GM18511 (cell line): ENCODE data around the gene SKP1.

ENCODE experiments used
- ATAC-seq: cut with Tn5 transposase; IDR thresholded peaks from one replicate; pipeline ENCODE4 v1.9.1; 2021; ENCODE audit warnings: mild to moderate bottlenecking, moderate library complexity; ENCODE audit not compliant: unreplicated experiment

Gene SKP1

DNA sequence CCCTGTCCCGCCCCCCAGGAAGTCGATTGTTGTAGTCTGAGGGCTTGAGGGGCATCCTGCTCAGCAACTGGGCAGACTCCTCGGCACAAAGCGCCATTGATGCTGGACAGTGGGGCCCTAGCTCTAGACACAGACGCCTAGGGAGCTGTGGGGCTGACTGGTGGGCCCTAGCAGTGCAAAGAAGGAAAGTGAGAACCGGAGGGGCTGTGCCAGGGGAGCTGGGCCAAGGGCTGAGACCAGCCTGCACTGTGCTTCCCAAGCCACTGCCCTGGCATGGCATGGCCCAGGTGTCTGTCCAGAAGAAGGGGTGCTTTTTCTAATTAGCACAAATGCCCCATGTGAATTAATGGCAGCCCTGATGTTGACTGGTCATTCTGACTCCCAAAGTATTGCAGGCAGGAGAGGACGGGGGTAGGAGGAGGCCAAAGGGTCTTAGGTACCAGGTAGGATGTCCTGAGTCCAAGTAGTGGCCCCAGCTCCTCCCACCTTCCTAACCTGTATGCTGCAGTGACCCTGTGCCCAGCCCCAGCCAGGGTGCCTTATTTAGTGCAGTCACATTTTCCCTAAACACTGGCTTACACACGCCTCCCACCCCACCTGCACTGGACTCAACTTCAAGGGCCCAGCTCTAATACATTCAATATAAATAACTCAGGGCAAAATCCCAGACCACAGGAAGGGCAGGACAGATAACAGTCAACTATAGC lies 46.4 kb downstream of the SKP1 start:
- no peak for ATAC-seq

GRCh38 chr5:134129411-134130238 lies 47.1 kb downstream of the SKP1 start:
- ATAC-seq, result no peak

DNA sequence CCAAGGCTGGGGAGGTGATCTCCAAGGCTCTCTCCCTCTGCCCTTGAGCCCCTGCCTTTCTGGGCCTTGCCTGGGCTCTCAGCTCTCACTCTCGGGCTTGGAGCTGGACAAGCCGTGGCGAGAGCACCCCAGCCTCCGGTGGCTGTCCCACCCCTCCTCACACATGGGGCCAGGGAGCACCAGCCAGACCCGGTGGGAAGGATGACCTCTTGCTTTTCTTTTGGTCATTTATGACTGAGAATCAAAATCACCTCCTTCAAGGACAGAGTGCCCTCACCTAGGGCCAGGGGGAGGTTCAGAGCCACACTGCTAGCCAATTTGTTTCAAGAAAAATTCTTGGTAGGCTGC lies 48.1 kb downstream of the SKP1 start:
- ATAC-seq, result no peak

GRCh38 chr5:134127988-134128647 lies 48.6 kb downstream of the SKP1 start:
- no peak for ATAC-seq

DNA sequence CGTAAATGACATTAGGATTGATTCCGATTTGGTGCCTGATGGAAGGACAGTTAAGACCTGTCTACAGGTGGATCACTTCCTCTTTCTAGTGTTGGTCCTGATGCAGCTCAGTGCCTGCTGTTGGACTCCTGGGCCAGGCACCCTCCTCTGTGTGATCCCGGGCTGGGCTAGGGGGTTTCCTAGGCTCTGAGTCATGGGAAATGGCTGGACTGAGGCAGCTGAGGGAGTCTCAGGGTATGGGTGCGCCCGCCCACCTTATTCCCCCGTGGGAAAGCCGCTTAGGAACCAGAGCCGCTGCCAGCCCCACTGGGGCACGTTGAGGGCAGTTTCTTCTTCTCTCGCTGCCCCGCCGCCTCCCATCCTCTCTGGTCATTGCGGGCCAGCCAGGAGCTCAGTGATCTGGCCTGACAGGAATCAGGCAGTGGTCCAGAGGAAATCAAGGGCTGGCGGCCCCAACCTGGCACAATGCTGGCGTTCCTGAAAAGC lies 49.3 kb downstream of the SKP1 start:
- ATAC-seq, result peak; percentile 62

DNA sequence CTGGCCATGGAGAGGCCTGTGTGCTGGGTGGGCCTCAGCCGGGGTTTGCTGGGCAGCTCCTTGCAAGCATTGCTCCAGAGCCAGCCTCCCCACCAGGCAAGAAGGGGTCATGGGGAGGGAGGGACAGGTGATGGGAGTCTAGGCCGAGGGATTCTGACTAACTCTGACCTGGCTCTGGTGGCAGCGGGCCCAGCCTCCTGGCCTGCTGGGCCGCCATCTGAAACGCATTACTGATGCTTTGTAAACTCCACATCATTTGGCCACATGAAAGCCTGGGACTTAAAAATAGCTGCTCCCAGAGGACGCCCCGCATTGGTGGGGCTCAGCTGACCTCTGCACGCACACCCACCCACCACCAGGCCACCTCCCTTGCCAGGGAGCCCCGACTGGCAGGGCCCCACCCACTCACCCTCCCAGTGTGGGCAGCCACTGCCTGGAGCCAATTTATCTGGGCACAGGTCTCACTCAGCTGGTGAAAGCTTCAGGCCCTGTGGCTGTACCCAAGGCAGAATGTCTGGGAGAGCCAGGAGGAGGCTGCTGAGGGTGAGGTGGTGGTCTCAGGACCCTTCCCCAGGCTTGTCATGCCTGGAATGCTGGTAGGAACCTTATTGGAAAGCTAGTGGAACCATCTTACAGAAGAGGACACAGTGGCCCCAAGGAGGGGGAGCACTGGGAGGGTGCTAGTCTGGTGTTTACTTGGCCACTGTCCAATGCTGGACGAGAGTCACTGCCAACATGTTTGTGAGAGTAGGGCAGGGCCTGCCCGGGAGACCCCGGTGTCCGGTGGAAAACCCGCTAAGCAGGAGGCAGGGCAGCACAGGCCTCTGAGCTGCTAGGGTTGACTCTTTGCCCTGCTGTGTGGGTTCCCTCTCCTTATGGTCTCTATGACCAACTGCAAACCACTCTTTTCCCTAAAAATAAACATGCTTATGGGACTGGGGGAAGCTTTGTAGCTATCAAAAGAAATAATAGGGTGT lies 51.4 kb downstream of the SKP1 start:
- ATAC-seq, result no peak

- no peak for ATAC-seq
Observed at GRCh38 chr5:134124289-134125038, 52.3 kb downstream of the SKP1 start.

GRCh38 chr5:134123360-134123759 lies 53.4 kb downstream of the SKP1 start:
- no peak for ATAC-seq

DNA sequence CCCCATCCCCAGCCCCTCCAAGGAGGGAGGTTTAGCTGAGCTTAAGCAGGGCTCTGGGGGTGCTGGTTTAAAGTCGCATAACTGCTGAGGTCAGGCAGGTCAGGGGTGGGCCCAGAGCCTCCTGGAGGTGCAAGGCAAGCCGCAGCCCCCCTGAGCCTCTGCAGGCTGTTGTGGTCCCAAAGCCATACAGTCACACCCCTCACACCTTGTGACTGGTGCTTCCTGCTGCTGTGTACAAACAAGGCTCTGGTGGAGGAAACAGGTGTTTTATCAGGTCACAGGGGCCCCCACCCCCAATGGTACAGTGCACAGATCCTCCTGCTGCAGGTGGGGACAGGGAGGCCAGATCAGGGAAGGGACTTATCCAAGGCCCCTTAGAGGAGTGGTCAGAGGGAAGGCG lies 54.2 kb downstream of the SKP1 start:
- ATAC-seq, result no peak

DNA sequence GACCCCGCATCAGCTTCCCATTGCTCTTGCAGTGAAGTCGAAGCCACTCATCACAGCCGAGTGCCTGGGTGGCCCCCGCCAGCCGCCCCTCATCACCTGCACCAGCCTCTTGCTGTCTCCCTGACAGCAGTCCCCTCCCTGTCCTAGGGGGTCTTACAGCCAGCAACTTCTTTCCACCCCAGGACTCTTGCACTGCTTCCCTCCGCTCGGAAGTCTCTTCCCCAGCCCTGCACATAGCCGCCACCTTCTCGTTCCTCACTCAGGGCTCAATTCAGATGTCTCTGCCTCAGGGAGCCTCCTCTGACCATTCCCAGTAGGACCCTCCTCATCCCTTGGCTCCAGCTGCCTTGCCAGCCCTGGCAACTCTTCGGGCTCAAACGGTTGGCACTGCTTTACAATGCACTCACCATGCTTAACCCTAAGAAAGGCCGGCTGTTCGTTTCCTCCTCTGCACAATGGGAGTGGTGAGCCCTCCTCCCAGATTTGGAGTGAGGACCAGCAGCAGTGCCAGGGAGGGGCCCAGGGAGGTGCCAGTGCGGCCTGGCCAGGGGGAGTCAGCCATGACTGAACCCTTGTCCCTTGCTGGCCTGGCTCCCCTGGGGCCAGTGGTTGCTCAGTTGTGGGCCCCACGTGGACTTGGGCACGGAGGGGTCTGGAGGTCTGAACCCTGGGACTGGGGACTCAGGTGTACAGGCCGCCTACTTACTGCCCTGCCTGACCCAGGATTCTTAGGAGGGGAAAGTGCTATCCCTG lies 56.2 kb downstream of the SKP1 start:
- ATAC-seq, result no peak

- no peak for ATAC-seq
Observed at GRCh38 chr5:134119720-134120119, 57.0 kb downstream of the SKP1 start.

DNA sequence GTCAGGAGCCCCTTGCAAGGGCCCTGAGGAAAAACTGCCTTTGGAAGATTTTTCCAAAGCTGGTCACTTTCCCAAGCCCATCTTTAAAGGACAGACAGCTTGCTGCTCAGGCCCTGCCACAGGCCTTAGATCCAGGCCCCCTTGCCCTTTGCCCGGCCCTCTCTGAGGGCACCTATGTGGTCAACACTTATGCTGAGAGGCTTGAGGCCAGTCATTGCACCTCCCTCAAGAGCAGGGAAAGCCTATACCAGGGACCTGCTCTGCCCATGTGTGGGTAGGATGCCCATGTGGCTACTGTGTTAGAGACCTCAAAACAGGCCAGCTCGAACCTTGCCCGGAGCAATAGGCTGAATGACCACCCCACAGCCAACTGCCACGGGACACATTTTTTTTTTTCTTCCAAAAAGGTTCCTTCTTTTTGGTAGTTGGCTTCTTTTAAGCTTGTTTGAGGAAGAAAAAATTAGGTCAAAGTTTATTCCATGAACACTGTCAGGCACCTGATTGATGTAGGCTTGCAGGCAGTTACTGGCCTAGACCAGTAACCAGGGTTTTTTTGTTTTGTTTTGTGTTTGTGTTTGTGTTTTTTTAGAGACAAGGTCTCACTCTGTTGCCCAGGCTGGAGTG lies 58.4 kb downstream of the SKP1 start:
- no peak for ATAC-seq

DNA sequence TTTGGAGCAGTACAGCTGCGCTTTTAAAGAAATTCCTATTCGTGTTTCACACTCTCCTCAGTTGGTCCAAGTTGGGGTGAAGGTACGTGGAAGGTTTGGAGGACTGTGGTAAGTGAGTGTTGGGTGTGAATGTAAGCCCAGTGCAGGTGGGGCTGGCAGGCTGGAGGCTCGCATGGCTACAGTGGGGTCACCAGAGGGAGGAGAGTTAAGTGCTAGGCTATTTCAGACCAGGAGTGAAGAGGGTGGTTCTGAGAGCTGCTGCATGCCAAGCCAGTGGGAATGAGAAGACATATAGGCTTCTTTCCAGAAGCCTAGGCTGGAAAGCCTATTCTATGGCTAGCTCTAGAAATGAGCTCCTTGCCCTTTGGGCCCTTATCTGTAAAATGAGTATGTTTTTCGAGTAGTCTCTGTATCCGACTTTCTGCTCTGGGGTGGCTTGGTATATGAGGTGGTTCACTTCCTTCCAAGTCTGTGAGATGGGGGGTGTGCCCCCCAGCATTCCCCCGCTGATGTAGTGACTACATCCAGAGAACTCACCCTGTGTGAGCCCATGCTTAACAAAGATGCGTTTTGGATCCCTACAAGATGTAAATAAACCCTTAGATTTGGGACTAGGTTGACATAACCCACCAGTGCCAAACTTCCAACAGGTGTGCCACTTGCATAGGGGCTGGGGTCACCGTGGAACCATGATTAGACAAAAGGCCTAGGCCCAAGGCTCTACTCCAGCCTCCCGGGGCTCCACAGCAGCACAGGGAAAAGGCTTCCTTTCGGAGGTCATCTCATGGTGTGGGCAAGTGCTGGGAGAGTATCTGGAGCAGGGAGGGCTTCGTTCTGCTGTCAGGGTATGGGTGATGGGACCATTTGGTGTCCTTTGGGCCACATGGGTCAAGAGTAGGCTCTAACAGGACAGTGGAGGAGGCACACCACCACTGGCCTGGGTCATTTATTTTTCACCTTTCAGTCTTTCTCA lies 59.7 kb downstream of the SKP1 start:
- ATAC-seq, result no peak

- ATAC-seq, result no peak
Observed at GRCh38 chr5:134116286-134116685, 60.5 kb downstream of the SKP1 start.

GRCh38 chr5:134115806-134116175 lies 61.0 kb downstream of the SKP1 start:
- ATAC-seq, result no peak

DNA sequence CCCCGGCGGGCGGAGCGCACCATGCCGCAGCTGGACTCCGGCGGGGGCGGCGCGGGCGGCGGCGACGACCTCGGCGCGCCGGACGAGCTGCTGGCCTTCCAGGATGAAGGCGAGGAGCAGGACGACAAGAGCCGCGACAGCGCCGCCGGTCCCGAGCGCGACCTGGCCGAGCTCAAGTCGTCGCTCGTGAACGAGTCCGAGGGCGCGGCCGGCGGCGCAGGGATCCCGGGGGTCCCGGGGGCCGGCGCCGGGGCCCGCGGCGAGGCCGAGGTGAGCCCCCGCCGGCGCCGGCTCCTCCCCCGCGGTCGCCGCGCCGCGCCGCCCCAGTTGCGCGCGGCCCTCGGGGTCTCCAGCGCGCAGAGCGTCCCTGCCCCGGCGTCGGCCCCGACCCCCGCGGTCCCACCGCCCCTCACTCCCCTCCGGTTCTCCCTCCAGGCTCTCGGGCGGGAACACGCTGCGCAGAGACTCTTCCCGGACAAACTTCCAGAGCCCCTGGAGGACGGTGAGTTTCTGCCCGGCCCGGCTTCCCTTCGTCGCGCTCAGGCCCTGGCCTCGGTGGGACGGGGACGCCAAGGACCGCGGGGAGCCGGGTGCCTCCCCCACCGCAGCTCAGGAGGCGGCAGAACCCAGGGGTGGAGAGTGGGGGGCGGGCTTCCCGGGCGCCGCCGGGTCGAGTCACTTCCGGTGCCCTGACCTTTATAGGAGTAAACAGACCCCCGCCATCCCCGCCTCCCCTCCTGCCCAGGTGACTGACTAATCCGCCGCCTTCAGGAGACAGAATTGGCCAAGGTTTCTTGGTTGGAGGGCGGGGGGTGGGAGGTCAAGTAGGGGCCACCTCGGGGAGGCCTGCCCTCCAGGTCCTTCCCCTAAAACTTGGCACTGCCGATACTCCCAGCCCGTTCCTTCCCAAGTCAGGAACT lies 61.6 kb downstream of the SKP1 start:
- ATAC-seq, result no peak
